Measurements from ENCODE around the gene FNIP1.
"Not testable (repeated sequence)": the region's sequence is repeated elsewhere in the genome, so short reads cannot be mapped to it uniquely, and the experiment has no call there.

FNIP1 gene

GRCh38 chr5:131749723-131750470 lies 46.9 kb downstream of the FNIP1 start:
- no peak for DNase-seq (ENCODE audit: low read depth)

GRCh38 chr5:131749138-131749537 lies 47.7 kb downstream of the FNIP1 start:
- no peak for DNase-seq (ENCODE audit: low read depth)

GRCh38 chr5:131747180-131748105 lies 49.4 kb downstream of the FNIP1 start:
- no peak for DNase-seq (ENCODE audit: low read depth)

GRCh38 chr5:131746423-131746822 lies 50.4 kb downstream of the FNIP1 start:
- DNase-seq (ENCODE audit: low read depth), result no peak

- no peak for DNase-seq (ENCODE audit: low read depth)
These were observed 51.1 kb downstream of the FNIP1 start for GRCh38 chr5:131745703-131746102.

- DNase-seq (ENCODE audit: low read depth), result no peak
These were observed 51.7 kb downstream of the FNIP1 start for GRCh38 chr5:131745155-131745554.

- DNase-seq (ENCODE audit: low read depth), result no peak
These were observed 56.3 kb downstream of the FNIP1 start for GRCh38 chr5:131740477-131740876.

- no peak for DNase-seq (ENCODE audit: low read depth)
These were observed 61.4 kb downstream of the FNIP1 start for GRCh38 chr5:131735393-131735792.

GRCh38 chr5:131734939-131735338 lies 61.9 kb downstream of the FNIP1 start:
- not testable (repeated sequence) for DNase-seq (ENCODE audit: low read depth)

GRCh38 chr5:131729292-131729691 lies 67.5 kb downstream of the FNIP1 start:
- not testable (repeated sequence) for DNase-seq (ENCODE audit: low read depth)

- not testable (repeated sequence) for DNase-seq (ENCODE audit: low read depth)
These were observed 72.7 kb downstream of the FNIP1 start for GRCh38 chr5:131724089-131724488.

GRCh38 chr5:131720714-131721113 lies 76.1 kb downstream of the FNIP1 start:
- DNase-seq (ENCODE audit: low read depth), result no peak

- no peak for DNase-seq (ENCODE audit: low read depth)
These were observed 77.3 kb downstream of the FNIP1 start for GRCh38 chr5:131719564-131719963.

GRCh38 chr5:131718487-131719014 lies 78.3 kb downstream of the FNIP1 start:
- no peak for DNase-seq (ENCODE audit: low read depth)

- not testable (repeated sequence) for DNase-seq (ENCODE audit: low read depth)
These were observed 79.7 kb downstream of the FNIP1 start for GRCh38 chr5:131717164-131717563.

GRCh38 chr5:131716650-131717049 lies 80.2 kb downstream of the FNIP1 start:
- DNase-seq (ENCODE audit: low read depth), result no peak

- no peak for DNase-seq (ENCODE audit: low read depth)
These were observed 86.4 kb downstream of the FNIP1 start for GRCh38 chr5:131710391-131710790.

- no peak for DNase-seq (ENCODE audit: low read depth)
These were observed 87.8 kb downstream of the FNIP1 start for GRCh38 chr5:131709043-131709442.

- DNase-seq (ENCODE audit: low read depth), result no peak
These were observed 90.5 kb downstream of the FNIP1 start for GRCh38 chr5:131706281-131706680.

- DNase-seq (ENCODE audit: low read depth), result no peak
These were observed 101.9 kb downstream of the FNIP1 start for GRCh38 chr5:131694926-131695325.

- DNase-seq (ENCODE audit: low read depth), result no peak
These were observed 102.9 kb downstream of the FNIP1 start for GRCh38 chr5:131693894-131694293.

GRCh38 chr5:131685516-131686171 lies 111.2 kb downstream of the FNIP1 start:
- DNase-seq (ENCODE audit: low read depth), result no peak

Measured in stimulated activated CD8-positive, alpha-beta memory T cell treated with anti-CD3 and anti-CD28 coated beads, Interleukin-15, amount 100 ng/mL, for 24 hours (primary cell).